Hepatocyte (in vitro differentiated cells): Measurements from ENCODE around the gene CNBD2.

Experiments
- EZH2 ChIP-seq: fragments of 200-600 bp; sonication (generic); IDR thresholded peaks from 2 replicates; pipeline ENCODE4 v1.6.1; 2016; ENCODE audit warnings: antibody characterized with exemption, mild to moderate bottlenecking, borderline replicate concordance
- TF ChIP-seq, protein P1 (sequence below): fragments of 200-600 bp; sonication (generic); IDR thresholded peaks from 2 replicates; pipeline ENCODE4 v1.5.1; 2016; ENCODE audit warnings: antibody characterized with exemption, mild to moderate bottlenecking; ENCODE audit not compliant: poor library complexity

DNA sequence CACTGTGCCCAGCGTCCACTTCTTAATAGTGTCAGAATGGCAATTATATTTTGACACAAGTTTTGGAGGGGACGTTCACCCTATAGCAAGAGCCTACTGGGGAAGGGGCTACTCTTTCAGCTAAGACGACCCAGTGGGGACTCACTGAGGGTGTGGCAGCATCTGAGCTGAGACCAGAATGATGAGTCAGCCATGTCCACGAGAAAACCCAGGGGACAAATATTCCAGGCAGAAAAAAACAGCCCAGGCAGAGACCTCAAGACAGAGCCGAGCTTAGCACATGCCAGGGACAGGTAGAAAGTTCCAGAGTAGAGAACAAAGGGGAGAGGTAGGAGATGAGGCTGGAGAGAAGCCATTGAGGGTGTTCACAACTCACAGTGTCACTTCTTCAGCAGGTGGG is 11.2 kb downstream of the CNBD2 start:
- TF ChIP-seq, protein P1, sequence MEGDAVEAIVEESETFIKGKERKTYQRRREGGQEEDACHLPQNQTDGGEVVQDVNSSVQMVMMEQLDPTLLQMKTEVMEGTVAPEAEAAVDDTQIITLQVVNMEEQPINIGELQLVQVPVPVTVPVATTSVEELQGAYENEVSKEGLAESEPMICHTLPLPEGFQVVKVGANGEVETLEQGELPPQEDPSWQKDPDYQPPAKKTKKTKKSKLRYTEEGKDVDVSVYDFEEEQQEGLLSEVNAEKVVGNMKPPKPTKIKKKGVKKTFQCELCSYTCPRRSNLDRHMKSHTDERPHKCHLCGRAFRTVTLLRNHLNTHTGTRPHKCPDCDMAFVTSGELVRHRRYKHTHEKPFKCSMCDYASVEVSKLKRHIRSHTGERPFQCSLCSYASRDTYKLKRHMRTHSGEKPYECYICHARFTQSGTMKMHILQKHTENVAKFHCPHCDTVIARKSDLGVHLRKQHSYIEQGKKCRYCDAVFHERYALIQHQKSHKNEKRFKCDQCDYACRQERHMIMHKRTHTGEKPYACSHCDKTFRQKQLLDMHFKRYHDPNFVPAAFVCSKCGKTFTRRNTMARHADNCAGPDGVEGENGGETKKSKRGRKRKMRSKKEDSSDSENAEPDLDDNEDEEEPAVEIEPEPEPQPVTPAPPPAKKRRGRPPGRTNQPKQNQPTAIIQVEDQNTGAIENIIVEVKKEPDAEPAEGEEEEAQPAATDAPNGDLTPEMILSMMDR = no peak
- TF ChIP-seq EZH2 = no peak
